IMR-90 (cell line): ENCODE data around the gene AAK1. TPM values are rescaled to one million over a fixed set of nuclear protein-coding genes. Genes with fewer than 3 reads are reported as not detected.

Source experiments
- ATAC-seq: fragments of 200-7000 bp; cut with Tn5 transposase; 2 replicates; pipeline ENCODE4 v1.9.1; 2020; ENCODE audit warnings: low read depth, mild to moderate bottlenecking, moderate library complexity
- BruUV-seq: library from RNA; stranded (reverse); fragments of 400-500 nt; replicated peaks from 2 replicates; lab custom pipeline; 2021; lab: Mats Ljungman, UMichigan
- CTCF ChIA-PET: fragments of 300-600 bp; formaldehyde crosslinking; extraction: SDS; loops from one replicate; lab custom pipeline; 2021; ENCODE audit warnings: antibody characterized with exemption; lab: Yijun Ruan, JAX
- POLR2A ChIA-PET: fragments of 300-600 bp; sonication (Branson Sonifier 250); formaldehyde crosslinking; loops from one replicate; lab custom pipeline; 2022; ENCODE audit warnings: antibody characterized with exemption; ENCODE audit not compliant: unreplicated experiment; lab: Charles Lee
- DNase-seq: peaks from one replicate; pipeline ENCODE4 v3.0.0; 2013
- H2AFZ ChIP-seq: replicated peaks from 2 replicates; pipeline ENCODE3; 2013; ENCODE audit warnings: low read length, mild to moderate bottlenecking; ENCODE audit not compliant: poor library complexity
- H2AK5ac ChIP-seq: 2 replicates; pipeline ENCODE4 v1.6.1; 2013; ENCODE audit warnings: low read depth, low read length, inconsistent platforms
- H2AK9ac ChIP-seq: replicated peaks from 2 replicates; pipeline ENCODE3; 2013; ENCODE audit warnings: mild to moderate bottlenecking, low read depth, low read length, moderate library complexity; ENCODE audit not compliant: poor library complexity
- H2BK120ac ChIP-seq: 2 replicates; pipeline ENCODE4 v1.6.1; 2013; ENCODE audit warnings: low read depth, low read length, inconsistent platforms
- H2BK15ac ChIP-seq: 3 replicates; pipeline ENCODE4 v1.6.1; 2013; ENCODE audit warnings: low read depth, low read length, inconsistent platforms
- H2BK20ac ChIP-seq: 2 replicates; pipeline ENCODE4 v1.6.1; 2013; ENCODE audit warnings: low read depth, mild to moderate bottlenecking, inconsistent platforms, low read length, moderate library complexity
- H2BK5ac ChIP-seq: 2 replicates; pipeline ENCODE4 v1.6.1; 2013; ENCODE audit warnings: mild to moderate bottlenecking, low read depth, low read length, inconsistent platforms; ENCODE audit not compliant: poor library complexity, severe bottlenecking
- H3K14ac ChIP-seq: replicated peaks from 2 replicates; pipeline ENCODE4 v1.6.1; 2013; ENCODE audit warnings: low read depth, low read length, inconsistent platforms
- H3K18ac ChIP-seq: 2 replicates; pipeline ENCODE4 v1.6.1; 2013; ENCODE audit warnings: low read depth, low read length, control low read depth
- H3K23ac ChIP-seq: 2 replicates; pipeline ENCODE4 v1.6.1; 2013; ENCODE audit warnings: low read depth, low read length, inconsistent platforms
- H3K27ac ChIP-seq: 2 replicates; pipeline ENCODE4 v1.5.1; 2013; ENCODE audit warnings: mild to moderate bottlenecking, control low read depth, low read length; ENCODE audit not compliant: insufficient read depth
- H3K27me3 ChIP-seq: 2 replicates; pipeline ENCODE4 v1.6.1; 2013; ENCODE audit warnings: low read length; ENCODE audit not compliant: control insufficient read depth, insufficient read depth
- H3K36me3 ChIP-seq: 2 replicates; pipeline ENCODE4 v1.6.1; 2013; ENCODE audit warnings: low read length, mixed read lengths; ENCODE audit not compliant: control insufficient read depth, insufficient read depth
- H3K4ac ChIP-seq: 2 replicates; pipeline ENCODE4 v1.6.1; 2013; ENCODE audit warnings: low read depth, low read length, inconsistent platforms
- H3K4me1 ChIP-seq: 2 replicates; pipeline ENCODE4 v1.6.1; 2013; ENCODE audit warnings: low read length, mixed read lengths; ENCODE audit not compliant: control insufficient read depth, insufficient read depth
- H3K4me2 ChIP-seq: 2 replicates; pipeline ENCODE4 v1.6.1; 2013; ENCODE audit warnings: low read depth, mild to moderate bottlenecking, control low read depth, low read length, moderate library complexity
- H3K4me3 ChIP-seq: 2 replicates; pipeline ENCODE4 v1.5.1; 2013; ENCODE audit warnings: low read depth, mild to moderate bottlenecking, control low read depth, low read length, moderate library complexity; ENCODE audit not compliant: insufficient read depth
- H3K56ac ChIP-seq: 2 replicates; pipeline ENCODE4 v1.6.1; 2013; ENCODE audit warnings: low read length, inconsistent platforms; ENCODE audit not compliant: insufficient read depth; ENCODE audit errors: extremely low read depth
- H3K79me1 ChIP-seq, 2 experiments: 2 replicates each; pipeline ENCODE4 v1.6.1; 2013; ENCODE audit warnings: low read length in 2 of 2, inconsistent platforms in 1 of 2, low read depth in 1 of 2
- H3K9ac ChIP-seq: 2 replicates; pipeline ENCODE4 v1.6.1; 2013; ENCODE audit warnings: low read depth, low read length, control low read depth
- H3K9me1 ChIP-seq: 2 replicates; pipeline ENCODE4 v1.6.1; 2013; ENCODE audit warnings: low read length, inconsistent platforms; ENCODE audit not compliant: insufficient read depth
- H3K9me3 ChIP-seq: 2 replicates; pipeline ENCODE4 v1.6.1; 2013; ENCODE audit warnings: low read length; ENCODE audit not compliant: control insufficient read depth, insufficient read depth
- H4K20me1 ChIP-seq: 2 replicates; pipeline ENCODE4 v1.6.1; 2013; ENCODE audit warnings: low read length, inconsistent platforms; ENCODE audit not compliant: insufficient read depth
- H4K5ac ChIP-seq: 2 replicates; pipeline ENCODE4 v1.6.1; 2013; ENCODE audit warnings: mild to moderate bottlenecking, low read depth, low read length, control low read depth
- H4K8ac ChIP-seq, 2 experiments: 2 replicates each; pipeline ENCODE4 v1.6.1; 2013; ENCODE audit warnings: low read depth in 2 of 2, low read length in 2 of 2, control low read depth in 1 of 2, inconsistent platforms in 1 of 2
- H4K91ac ChIP-seq: 2 replicates; pipeline ENCODE4 v1.6.1; 2013; ENCODE audit warnings: low read depth, low read length, inconsistent platforms; ENCODE audit not compliant: insufficient read depth
- BHLHE40 ChIP-seq: fragments of 150-350 bp; IDR thresholded peaks from 2 replicates; pipeline ENCODE4 v1.6.1; 2016; ENCODE audit warnings: mild to moderate bottlenecking, low read depth, low read length
- CEBPB ChIP-seq: IDR thresholded peaks from 2 replicates; pipeline ENCODE4 v1.6.1; 2012; ENCODE audit warnings: low read depth, low read length, improper control_type of control experiment
- CHD1 ChIP-seq: IDR thresholded peaks from 2 replicates; pipeline ENCODE4 v1.6.1; 2012; ENCODE audit warnings: low read depth, low read length, improper control_type of control experiment
- POLR2A ChIP-seq: IDR thresholded peaks from 2 replicates; pipeline ENCODE4 v1.6.1; 2012; ENCODE audit warnings: mild to moderate bottlenecking, low read depth, low read length
- SMC3 ChIP-seq: fragments of 150-350 bp; IDR thresholded peaks from 2 replicates; pipeline ENCODE4 v1.6.1; 2016; ENCODE audit warnings: low read depth, mild to moderate bottlenecking, antibody characterized with exemption, low read length, moderate library complexity
- WGBS, 2 experiments: methylation state at CpG; one replicate each; pipeline versions ENCODE4 v1.1.5 to v1.1.7; 2013; ENCODE audit warnings: missing lambda C conversion rate in 2 of 2; ENCODE audit not compliant: insufficient read length in 1 of 2; ENCODE audit errors: extremely low coverage in 2 of 2; 5-methylcytosine and 5-hydroxymethylcytosine counted together
- dilution Hi-C: fragments of 300-500 bp; cut with HindIII; formaldehyde crosslinking; loops from one replicate; pipeline ENCODE4 v1.14.3; 2018; ENCODE audit warnings: low sequenced_read_pairs; ENCODE audit not compliant: unreplicated experiment
- in situ Hi-C: fragments of 300-500 bp; cut with MboI; formaldehyde crosslinking; loops from 3 replicates; pipeline ENCODE4 v1.14.3; 2019; ENCODE audit warnings: low sequenced_read_pairs, inconsistent platforms, mixed read lengths
- intact Hi-C: fragments of 100-400 bp; cut with micrococcal nuclease; formaldehyde crosslinking; loops from 2 replicates; pipeline ENCODE4 v1.10.0; 2022
- polyA plus RNA-seq, 3 experiments: library from polyadenylated mRNA; depleted of rRNA; stranded (reverse); fragments of >200 nt; gene quantifications; 2 replicates each; pipeline ENCODE4 v1.2.3, GENCODE V29; 2012; ENCODE audit warnings: low replicate concordance in 1 of 3
- total RNA-seq: library from RNA; depleted of rRNA; stranded (reverse); fragments of >200 nt; gene quantifications from 2 replicates; pipeline ENCODE4 v1.2.3, GENCODE V29; 2012
- TF ChIP-seq, protein P1 (sequence below): fragments of 150-350 bp; IDR thresholded peaks from 2 replicates; pipeline ENCODE4 v1.6.1; 2017; ENCODE audit warnings: mild to moderate bottlenecking, antibody characterized with exemption, low read length, low read depth

The AAK1 gene
- total and polyA plus RNA-seq, 2 of the 4 experiments (the other 2 are of a cell fraction), result 21.9 to 26.5 TPM

- no peak overlapping the region for H4K91ac ChIP-seq
- no peak overlapping the region for H2AK9ac ChIP-seq
- no peak overlapping the region for H2BK15ac ChIP-seq
- no peaks in the 10 kb centered on the region for H3K79me1 ChIP-seq
- no peak for TF ChIP-seq CHD1
- TF ChIP-seq SMC3, result no peak
- TF ChIP-seq, protein P1, sequence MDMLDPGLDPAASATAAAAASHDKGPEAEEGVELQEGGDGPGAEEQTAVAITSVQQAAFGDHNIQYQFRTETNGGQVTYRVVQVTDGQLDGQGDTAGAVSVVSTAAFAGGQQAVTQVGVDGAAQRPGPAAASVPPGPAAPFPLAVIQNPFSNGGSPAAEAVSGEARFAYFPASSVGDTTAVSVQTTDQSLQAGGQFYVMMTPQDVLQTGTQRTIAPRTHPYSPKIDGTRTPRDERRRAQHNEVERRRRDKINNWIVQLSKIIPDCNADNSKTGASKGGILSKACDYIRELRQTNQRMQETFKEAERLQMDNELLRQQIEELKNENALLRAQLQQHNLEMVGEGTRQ, result no peak
- no peak for TF ChIP-seq POLR2A
- no peak for TF ChIP-seq BHLHE40
- TF ChIP-seq CEBPB, result no peak
- no peaks in the 10 kb centered on the region for H3K27me3 ChIP-seq
- DNase-seq (no peak), ATAC-seq (no peak)
- no peak overlapping the region for H3K4me2 ChIP-seq
- dilution Hi-C loops (no loop called here), in situ Hi-C loops (no loop called here), intact Hi-C loops (no loop called here)
- ChIA-PET POLR2A (no interaction called here), CTCF (no interaction called here)
- no peak overlapping the region for H2AFZ ChIP-seq
- no peaks in the 10 kb centered on the region for H4K20me1 ChIP-seq
- H3K9me1 ChIP-seq, result no peaks in the 10 kb centered on the region
- H2AK5ac ChIP-seq, result no peak overlapping the region
- H3K9me3 ChIP-seq, result no peaks in the 10 kb centered on the region
- no peak overlapping the region for H2BK20ac ChIP-seq
- H4K5ac ChIP-seq, result no peak overlapping the region
- no peak overlapping the region for H3K4ac ChIP-seq
- no peak overlapping the region for H3K18ac ChIP-seq
- no peak overlapping the region for H3K27ac ChIP-seq
- H4K8ac ChIP-seq, result no peak overlapping the region
- H3K56ac ChIP-seq, result no peak overlapping the region
- H3K23ac ChIP-seq, result no peak overlapping the region
- H3K4me1 ChIP-seq, result 0 out of 2 replicates have a peak, but pooled peaks cover 2% of the 10 kb centered on the region
- H3K14ac ChIP-seq, result no peak overlapping the region
- H3K9ac ChIP-seq, result no peak overlapping the region
- H3K4me3 ChIP-seq, result no peak overlapping the region
- no peaks in the 10 kb centered on the region for H3K36me3 ChIP-seq
- H2BK5ac ChIP-seq, result no peak overlapping the region
- WGBS, 2 experiments, result no CpG with 5 or more reads among the region's 2 CpGs
- no TSS peak for BruUV-seq
- no peak overlapping the region for H2BK120ac ChIP-seq
Observed at GRCh38 chr2:69454976-69455375, 188.6 kb downstream of the AAK1 start.
